GM06990 (cell line): ENCODE data around the gene RFX3.

Source experiments
- DNase-seq: peaks from one replicate; pipeline ENCODE4 v3.0.0-alpha.2; 2011; ENCODE audit not compliant: insufficient read length; ENCODE audit errors: extremely low read depth
- H3K27me3 ChIP-seq: replicated peaks from 2 replicates; pipeline ENCODE4 v1.6.0; 2011; ENCODE audit warnings: low read length; ENCODE audit not compliant: control insufficient read depth, insufficient read depth
- H3K36me3 ChIP-seq: 2 replicates; pipeline ENCODE4 v1.5.1; 2011; ENCODE audit warnings: low read length; ENCODE audit not compliant: control insufficient read depth, insufficient read depth
- H3K4me3 ChIP-seq: replicated peaks from 2 replicates; pipeline ENCODE4 v1.5.1; 2011; ENCODE audit warnings: low read depth, mild to moderate bottlenecking, control low read depth, low read length
- TF ChIP-seq, protein P1 (sequence below): IDR thresholded peaks from 2 replicates; pipeline ENCODE4 v1.5.1; 2011; ENCODE audit warnings: low read length, control low read depth, mild to moderate bottlenecking, inconsistent platforms; ENCODE audit not compliant: insufficient read depth, poor library complexity, severe bottlenecking

RFX3 gene

DNA sequence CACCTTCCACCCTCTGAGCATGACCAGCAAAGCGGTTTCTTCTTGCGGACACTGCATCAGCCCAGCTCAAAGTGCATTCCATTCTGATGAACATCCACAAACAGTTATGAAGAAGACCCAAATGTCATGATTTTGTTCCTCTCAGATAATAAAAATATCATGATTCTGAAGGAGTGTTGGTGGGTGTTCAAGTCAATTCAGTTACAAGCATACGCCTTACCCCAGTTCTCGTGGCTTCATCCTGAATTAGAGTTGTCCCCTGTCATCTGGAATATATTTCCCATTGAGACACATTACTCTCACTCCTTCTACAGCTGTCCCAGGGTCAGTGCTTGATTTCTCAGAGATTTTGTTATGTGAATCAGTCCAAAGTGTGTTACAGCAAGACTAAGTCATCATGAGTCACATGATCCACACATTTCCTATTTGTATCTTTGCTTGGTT is 325.4 kb downstream of the RFX3 start:
- TF ChIP-seq, protein P1, sequence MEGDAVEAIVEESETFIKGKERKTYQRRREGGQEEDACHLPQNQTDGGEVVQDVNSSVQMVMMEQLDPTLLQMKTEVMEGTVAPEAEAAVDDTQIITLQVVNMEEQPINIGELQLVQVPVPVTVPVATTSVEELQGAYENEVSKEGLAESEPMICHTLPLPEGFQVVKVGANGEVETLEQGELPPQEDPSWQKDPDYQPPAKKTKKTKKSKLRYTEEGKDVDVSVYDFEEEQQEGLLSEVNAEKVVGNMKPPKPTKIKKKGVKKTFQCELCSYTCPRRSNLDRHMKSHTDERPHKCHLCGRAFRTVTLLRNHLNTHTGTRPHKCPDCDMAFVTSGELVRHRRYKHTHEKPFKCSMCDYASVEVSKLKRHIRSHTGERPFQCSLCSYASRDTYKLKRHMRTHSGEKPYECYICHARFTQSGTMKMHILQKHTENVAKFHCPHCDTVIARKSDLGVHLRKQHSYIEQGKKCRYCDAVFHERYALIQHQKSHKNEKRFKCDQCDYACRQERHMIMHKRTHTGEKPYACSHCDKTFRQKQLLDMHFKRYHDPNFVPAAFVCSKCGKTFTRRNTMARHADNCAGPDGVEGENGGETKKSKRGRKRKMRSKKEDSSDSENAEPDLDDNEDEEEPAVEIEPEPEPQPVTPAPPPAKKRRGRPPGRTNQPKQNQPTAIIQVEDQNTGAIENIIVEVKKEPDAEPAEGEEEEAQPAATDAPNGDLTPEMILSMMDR = no peak
- no peaks in the 10 kb centered on the region for H3K36me3 ChIP-seq
- no peak for DNase-seq
- H3K27me3 ChIP-seq = no peaks in the 10 kb centered on the region; the same call in 1 of the 2 replicates
- no peak overlapping the region for H3K4me3 ChIP-seq

DNA sequence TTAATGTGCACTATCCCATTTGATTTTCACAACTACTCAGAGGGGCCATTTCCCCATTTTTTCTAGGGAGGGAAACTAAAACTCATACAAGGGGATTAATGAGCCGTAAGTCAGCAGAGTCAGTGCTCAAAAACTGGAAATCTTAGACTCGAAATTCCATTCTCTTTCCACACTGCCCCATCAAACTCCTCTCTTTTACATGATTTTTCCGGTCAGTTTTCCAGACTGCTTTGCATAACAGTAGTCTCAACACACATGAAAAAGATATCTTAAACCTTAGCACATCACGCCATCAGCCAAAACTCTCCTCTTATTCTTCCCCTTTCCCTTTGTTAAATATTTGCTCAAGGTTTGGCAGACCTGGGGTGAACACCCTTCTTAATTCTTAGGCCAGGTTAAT is 332.0 kb downstream of the RFX3 start:
- H3K27me3 ChIP-seq = no peaks in the 10 kb centered on the region; the same call in 1 of the 2 replicates
- DNase-seq = no peak
- no peak overlapping the region for H3K4me3 ChIP-seq
- no peaks in the 10 kb centered on the region for H3K36me3 ChIP-seq
- TF ChIP-seq, protein P1 = no peak

DNA sequence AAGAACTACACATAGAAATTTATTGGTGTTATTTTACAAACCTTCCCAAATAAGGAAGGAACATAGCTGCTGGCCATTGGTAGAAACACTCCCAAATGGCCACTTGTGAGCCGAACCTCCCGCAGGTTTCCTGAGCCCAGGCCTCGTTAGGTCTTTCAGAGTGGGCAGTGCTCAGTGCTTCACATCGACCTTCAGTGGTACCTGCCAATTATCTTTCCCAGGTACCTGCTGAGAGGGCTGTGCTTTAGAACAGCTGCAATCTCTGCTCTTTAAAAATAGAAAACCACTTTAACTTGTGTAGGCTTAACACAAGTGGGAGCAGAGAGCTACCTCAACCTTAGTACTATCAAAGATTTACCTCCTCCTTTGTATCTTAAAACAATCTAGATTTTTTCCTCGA is 334.1 kb downstream of the RFX3 start:
- no peak for DNase-seq
- no peaks in the 10 kb centered on the region for H3K27me3 ChIP-seq
- H3K4me3 ChIP-seq = no peak overlapping the region
- TF ChIP-seq, protein P1 = no peak
- H3K36me3 ChIP-seq = no peaks in the 10 kb centered on the region

DNA sequence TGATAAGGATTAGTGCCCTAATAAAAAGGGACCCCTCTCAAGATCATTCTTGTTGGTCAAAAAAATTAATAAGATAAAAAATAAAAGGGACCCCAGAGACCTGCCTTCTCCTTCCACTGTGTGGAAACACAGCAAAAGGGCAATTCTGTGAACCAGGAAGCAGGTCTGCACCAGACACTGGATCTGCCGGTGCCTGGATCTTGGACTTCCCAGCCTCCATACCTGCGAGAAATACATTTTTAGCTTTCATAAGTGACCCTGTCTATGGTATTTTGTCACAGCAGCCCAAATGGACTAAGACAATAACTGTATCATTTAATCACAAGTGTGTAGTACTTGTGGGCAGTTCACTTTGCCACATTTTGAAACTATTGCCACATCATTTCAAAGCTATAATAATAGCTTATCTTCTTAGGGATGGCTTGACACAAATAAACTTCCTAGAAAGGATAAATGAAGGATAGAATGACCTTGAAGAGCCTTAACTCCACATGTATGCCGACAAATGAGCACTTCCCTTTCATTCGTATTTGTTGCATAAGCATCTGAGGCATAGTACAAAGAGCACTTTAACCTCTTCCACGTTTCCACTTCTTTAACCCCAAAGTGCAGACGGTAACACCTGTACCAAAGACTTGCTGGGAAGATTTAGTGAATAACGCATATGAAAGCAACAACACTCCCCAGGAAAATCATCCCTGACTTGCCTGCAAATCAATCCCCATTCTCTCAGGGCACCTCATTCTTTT is 336.5 kb downstream of the RFX3 start:
- Histone ChIP-seq H3K36me3 (no peaks in the 10 kb centered on the region), H3K27me3 (no peaks in the 10 kb centered on the region), H3K4me3 (no peak overlapping the region)
- DNase-seq = no peak
- TF ChIP-seq, protein P1 = no peak

DNA sequence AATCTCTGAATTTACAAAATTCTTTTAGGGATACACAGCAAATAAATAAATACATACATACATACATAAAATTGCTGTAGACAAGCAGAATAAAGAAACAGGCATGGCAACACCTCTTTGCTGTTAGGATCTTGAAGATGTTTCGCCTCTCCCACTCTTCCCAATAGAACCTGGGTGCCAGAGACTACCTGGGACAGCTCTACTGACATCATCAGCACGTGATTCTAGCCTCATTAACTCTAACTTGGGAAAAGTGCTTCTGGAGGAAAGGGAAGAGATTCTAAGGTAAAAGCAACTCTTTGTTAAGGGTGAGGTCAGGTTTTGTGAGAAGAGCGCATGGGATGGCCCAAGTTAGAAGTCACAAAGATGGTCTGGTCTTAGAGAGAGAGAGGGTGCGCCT is 339.1 kb downstream of the RFX3 start:
- Histone ChIP-seq H3K4me3 (no peak overlapping the region), H3K36me3 (no peaks in the 10 kb centered on the region), H3K27me3 (no peaks in the 10 kb centered on the region; the same call in none of the 2 replicates)
- DNase-seq = no peak
- TF ChIP-seq, protein P1 = no peak
